ENCODE measurements around the gene MAK. TPM values are rescaled to one million over a fixed set of nuclear protein-coding genes. Genes with fewer than 3 reads are reported as not detected.

MAK gene
- total RNA-seq, 2 experiments from 2014 or later: 0.47 to 0.73 TPM

GRCh38 chr6:10875026-10875425 is 36.7 kb upstream of the MAK start:
- no peak for DNase-seq
- Histone ChIP-seq H3K4me1 (ENCODE audit: insufficient read depth, low read length) (no peaks in the 10 kb centered on the region), H3K9me3 (ENCODE audit: control insufficient read depth in 1 of 2, insufficient read depth in 1 of 2, low read length in 2 of 2) (peaks cover 0 to 4% of the 10 kb centered on the region in 2 experiments), H3K27me3 (ENCODE audit: control insufficient read depth in 1 of 2, insufficient read depth in 2 of 2, low read length in 2 of 2) (peaks cover 14 to 18% of the 10 kb centered on the region in 2 experiments), H3K4me3 (ENCODE audit: low read length) (no peak overlapping the region), H3K27ac (ENCODE audit: low read depth in 1 of 2, low read length in 2 of 2) (no peak overlapping the region), H3K36me3 (ENCODE audit: insufficient read depth, low read length) (no peaks in the 10 kb centered on the region)
- no peak overlapping the region for H3K27ac Mint-ChIP-seq
- H3K36me3 Mint-ChIP-seq (ENCODE audit: low read depth): no peaks in the 10 kb centered on the region
- H3K4me3 Mint-ChIP-seq: no peak overlapping the region
- no peak for ATAC-seq (ENCODE audit: poor library complexity)
- H3K27me3 Mint-ChIP-seq: peaks cover 46% of the 10 kb centered on the region
- POLR2A ChIA-PET: no interaction called here
- H3K9me3 Mint-ChIP-seq: no peaks in the 10 kb centered on the region
- no peak for TF ChIP-seq CTCF (IDR thresholded peaks at IDR 0.05)
- CTCF ChIA-PET: no interaction called here
- no peaks in the 10 kb centered on the region for H3K4me1 Mint-ChIP-seq (ENCODE audit: low read depth)
- intact Hi-C loops (cut with DNase I, micrococcal nuclease): no loop called here

- intact Hi-C loops (cut with DNase I, micrococcal nuclease): no loop called here
- Mint-ChIP-seq H3K4me3 (no peak overlapping the region), H3K4me1 (ENCODE audit: low read depth) (no peaks in the 10 kb centered on the region), H3K9me3 (no peaks in the 10 kb centered on the region), H3K27ac (no peak overlapping the region), H3K36me3 (ENCODE audit: low read depth) (no peaks in the 10 kb centered on the region), H3K27me3 (peaks cover 38% of the 10 kb centered on the region)
- Histone ChIP-seq H3K27me3 (ENCODE audit: control insufficient read depth in 1 of 2, insufficient read depth in 2 of 2, low read length in 2 of 2) (peaks cover 9 to 11% of the 10 kb centered on the region in 2 experiments), H3K27ac (ENCODE audit: low read depth in 1 of 2, low read length in 2 of 2) (no peak overlapping the region), H3K4me1 (ENCODE audit: insufficient read depth, low read length) (no peaks in the 10 kb centered on the region), H3K9me3 (ENCODE audit: control insufficient read depth in 1 of 2, insufficient read depth in 1 of 2, low read length in 2 of 2) (peaks cover 0 to 4% of the 10 kb centered on the region in 2 experiments), H3K36me3 (ENCODE audit: insufficient read depth, low read length) (no peaks in the 10 kb centered on the region), H3K4me3 (ENCODE audit: low read length) (no peak overlapping the region)
- TF ChIP-seq CTCF (IDR thresholded peaks at IDR 0.05): no peak
- no peak for ATAC-seq (ENCODE audit: poor library complexity)
- ChIA-PET POLR2A (no interaction called here), CTCF (no interaction called here)
- no peak for DNase-seq
These were observed 35.9 kb upstream of the MAK start for GRCh38 chr6:10874207-10874606.

DNA sequence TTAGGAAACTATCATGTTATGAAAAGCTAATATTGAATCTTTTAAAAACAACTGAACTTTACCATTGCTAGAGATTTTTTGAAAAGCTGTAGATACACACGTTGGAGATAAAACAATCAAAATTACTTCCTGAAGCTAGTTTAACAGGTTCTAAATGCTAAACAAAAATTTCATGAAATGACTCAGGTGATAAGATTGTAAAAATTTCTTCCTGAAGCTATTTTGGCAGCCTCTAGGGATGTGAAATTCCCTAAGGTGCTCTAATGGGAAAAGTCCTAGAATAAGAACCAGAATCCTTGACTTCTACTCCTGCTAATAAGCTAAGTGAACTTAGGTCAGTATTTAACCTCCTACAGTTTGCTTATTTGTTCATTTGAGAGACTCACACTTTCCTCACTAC is 35.0 kb upstream of the MAK start:
- no peak for DNase-seq
- Histone ChIP-seq H3K27ac (ENCODE audit: low read depth in 1 of 2, low read length in 2 of 2) (no peak overlapping the region), H3K4me3 (ENCODE audit: low read length) (no peak overlapping the region), H3K36me3 (ENCODE audit: insufficient read depth, low read length) (no peaks in the 10 kb centered on the region), H3K9me3 (ENCODE audit: control insufficient read depth in 1 of 2, insufficient read depth in 1 of 2, low read length in 2 of 2) (peaks cover 0 to 4% of the 10 kb centered on the region in 2 experiments), H3K4me1 (ENCODE audit: insufficient read depth, low read length) (no peaks in the 10 kb centered on the region), H3K27me3 (ENCODE audit: control insufficient read depth in 1 of 2, insufficient read depth in 2 of 2, low read length in 2 of 2) (peaks cover 6 to 10% of the 10 kb centered on the region in 2 experiments)
- ATAC-seq (ENCODE audit: poor library complexity): no peak
- ChIA-PET CTCF (no interaction called here), POLR2A (no interaction called here)
- Mint-ChIP-seq H3K36me3 (ENCODE audit: low read depth) (no peaks in the 10 kb centered on the region), H3K4me3 (no peak overlapping the region), H3K4me1 (ENCODE audit: low read depth) (no peaks in the 10 kb centered on the region), H3K27me3 (peaks cover 29% of the 10 kb centered on the region), H3K9me3 (no peaks in the 10 kb centered on the region), H3K27ac (no peak overlapping the region)
- no peak for TF ChIP-seq CTCF (IDR thresholded peaks at IDR 0.05)
- intact Hi-C loops (cut with DNase I, micrococcal nuclease): no loop called here
